Neuron (in vitro differentiated cells): ENCODE data around the gene DST.

Source experiments
- H2AFZ ChIP-seq: one replicate; pipeline ENCODE4 v1.6.1; 2013; ENCODE audit warnings: low read depth, mild to moderate bottlenecking, inconsistent platforms, low read length, moderate library complexity
- H3K27me3 ChIP-seq: one replicate; pipeline ENCODE4 v1.6.1; 2013; ENCODE audit warnings: low read length; ENCODE audit not compliant: insufficient read depth
- H3K36me3 ChIP-seq: one replicate; pipeline ENCODE4 v1.6.1; 2013; ENCODE audit warnings: low read length; ENCODE audit not compliant: insufficient read depth
- H3K4me1 ChIP-seq: one replicate; pipeline ENCODE4 v1.6.1; 2013; ENCODE audit warnings: low read length; ENCODE audit not compliant: insufficient read depth
- H3K4me3 ChIP-seq: 2 replicates; pipeline ENCODE4 v1.5.1; 2013; ENCODE audit warnings: mild to moderate bottlenecking, low read length, moderate library complexity
- H3K9me3 ChIP-seq: one replicate; pipeline ENCODE4 v1.6.1; 2013; ENCODE audit warnings: low read length

Gene DST

DNA sequence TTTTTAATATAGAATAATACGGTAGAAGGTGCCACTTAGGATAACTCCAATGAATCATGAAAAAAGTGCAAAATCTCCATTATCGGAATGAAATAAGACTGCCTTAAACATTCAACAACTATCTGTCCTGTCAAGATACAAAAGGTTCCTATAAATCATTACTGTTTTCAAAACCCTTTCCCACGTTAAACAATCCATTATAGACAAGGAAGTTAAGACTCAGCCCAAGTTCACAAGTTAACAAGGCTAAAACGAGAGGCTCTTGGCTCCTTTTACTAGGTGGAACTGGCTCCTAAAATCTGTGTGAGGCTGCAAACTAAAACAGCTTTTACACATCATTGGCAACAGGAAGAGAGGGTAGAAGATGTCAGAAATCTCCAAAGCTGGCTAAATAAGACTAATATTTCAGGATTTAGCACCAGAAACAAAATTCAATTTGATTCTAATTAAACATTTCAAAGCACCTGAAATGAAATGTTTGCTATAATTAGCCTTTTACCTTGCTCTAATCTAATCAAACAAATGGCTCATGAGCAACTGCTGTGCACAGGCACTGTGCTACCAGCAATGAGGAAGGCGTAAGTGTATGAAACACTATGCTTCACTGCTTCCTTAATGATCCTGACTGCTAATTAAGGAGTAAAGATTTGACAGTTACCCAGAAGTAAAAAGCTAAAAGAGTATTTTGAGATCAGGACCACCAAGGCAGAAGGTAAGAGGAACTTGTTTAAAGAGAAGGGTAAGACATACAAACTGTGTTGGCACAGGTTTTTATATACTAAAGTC lies 109.7 kb downstream of the DST start:
- no peaks in the 10 kb centered on the region for H3K27me3 ChIP-seq
- H3K9me3 ChIP-seq = peaks cover 2% of the 10 kb centered on the region
- peaks cover 79% of the 10 kb centered on the region for H3K36me3 ChIP-seq
- no peak overlapping the region for H3K4me3 ChIP-seq
- H2AFZ ChIP-seq = no peak overlapping the region
- no peaks in the 10 kb centered on the region for H3K4me1 ChIP-seq

- Histone ChIP-seq H3K36me3 (peaks cover 89% of the 10 kb centered on the region), H3K4me3 (no peak overlapping the region), H3K27me3 (no peaks in the 10 kb centered on the region), H3K4me1 (no peaks in the 10 kb centered on the region), H3K9me3 (peaks cover 2% of the 10 kb centered on the region), H2AFZ (no peak overlapping the region)
These were observed 110.7 kb downstream of the DST start for GRCh38 chr6:56531839-56532595.

- Histone ChIP-seq H2AFZ (no peak overlapping the region), H3K4me1 (peaks cover 22% of the 10 kb centered on the region), H3K27me3 (no peaks in the 10 kb centered on the region), H3K9me3 (no peaks in the 10 kb centered on the region), H3K36me3 (peaks cover 91% of the 10 kb centered on the region), H3K4me3 (no peak overlapping the region)
These were observed 113.0 kb downstream of the DST start for GRCh38 chr6:56529594-56530191.

- H3K9me3 ChIP-seq = no peaks in the 10 kb centered on the region
- H3K27me3 ChIP-seq = no peaks in the 10 kb centered on the region
- peaks cover 85% of the 10 kb centered on the region for H3K36me3 ChIP-seq
- no peak overlapping the region for H2AFZ ChIP-seq
- H3K4me3 ChIP-seq = no peak overlapping the region
- H3K4me1 ChIP-seq = peaks cover 22% of the 10 kb centered on the region
These were observed 114.3 kb downstream of the DST start for GRCh38 chr6:56528412-56528841.

- peaks cover 85% of the 10 kb centered on the region for H3K36me3 ChIP-seq
These were observed 114.8 kb downstream of the DST start for GRCh38 chr6:56527934-56528333.

GRCh38 chr6:56526860-56527544 lies 115.7 kb downstream of the DST start:
- Histone ChIP-seq H3K27me3 (no peaks in the 10 kb centered on the region), H3K36me3 (peaks cover 85% of the 10 kb centered on the region), H2AFZ (no peak overlapping the region), H3K9me3 (no peaks in the 10 kb centered on the region), H3K4me3 (no peak overlapping the region), H3K4me1 (peaks cover 22% of the 10 kb centered on the region)

More at GRCh38 chr6:56527934-56528333, 114.8 kb downstream of the DST start:
- Histone ChIP-seq H2AFZ (no peak overlapping the region), H3K4me3 (no peak overlapping the region), H3K4me1 (peaks cover 22% of the 10 kb centered on the region), H3K9me3 (no peaks in the 10 kb centered on the region), H3K27me3 (no peaks in the 10 kb centered on the region)

DNA sequence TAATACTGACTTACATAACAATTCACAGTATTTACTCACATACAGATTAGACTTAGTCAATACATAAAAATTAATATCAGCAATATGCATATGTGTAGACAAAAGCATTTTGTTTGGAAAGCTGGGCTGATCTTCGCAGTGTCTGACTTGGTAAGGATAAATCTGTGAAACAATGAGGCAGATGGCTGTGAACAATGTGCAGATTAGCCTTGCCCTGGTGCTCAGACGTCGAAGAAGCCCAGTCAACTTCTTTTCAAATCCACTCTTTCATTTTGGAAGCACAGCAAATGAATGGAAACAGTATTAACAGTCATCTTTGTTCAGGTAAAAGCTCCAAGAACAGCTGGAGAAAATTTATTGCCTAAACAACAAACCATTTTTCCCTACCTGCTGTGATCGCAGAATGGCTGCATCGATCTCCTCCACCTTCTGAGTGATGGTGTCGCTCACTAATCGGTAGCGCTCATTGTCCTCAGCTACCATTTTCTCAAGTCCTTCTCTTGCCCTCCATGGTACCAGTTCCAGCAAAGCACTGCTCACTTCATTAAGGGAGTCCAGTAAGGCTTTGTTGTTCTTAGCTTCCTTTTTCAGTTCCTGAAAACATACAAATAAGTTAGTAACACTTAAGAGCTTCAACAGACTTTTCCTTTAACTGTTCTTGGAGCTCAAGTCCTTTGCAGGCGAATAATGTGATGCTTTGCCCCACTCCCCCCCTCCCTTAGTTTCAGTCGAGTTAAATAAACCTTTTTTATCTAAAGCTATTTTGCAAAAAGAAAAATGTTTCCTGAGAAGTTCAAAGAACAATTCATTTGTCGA lies 116.5 kb downstream of the DST start:
- H3K4me1 ChIP-seq = peaks cover 22% of the 10 kb centered on the region

GRCh38 chr6:56524891-56525703 lies 117.6 kb downstream of the DST start:
- no peak overlapping the region for H2AFZ ChIP-seq
- no peak overlapping the region for H3K4me3 ChIP-seq
- H3K4me1 ChIP-seq = peaks cover 22% of the 10 kb centered on the region
- H3K36me3 ChIP-seq = peaks cover 73% of the 10 kb centered on the region
- no peaks in the 10 kb centered on the region for H3K9me3 ChIP-seq
- no peaks in the 10 kb centered on the region for H3K27me3 ChIP-seq

More for the DNA sequence above, 116.5 kb downstream of the DST start:
- H2AFZ ChIP-seq = no peak overlapping the region
- no peaks in the 10 kb centered on the region for H3K9me3 ChIP-seq
- peaks cover 79% of the 10 kb centered on the region for H3K36me3 ChIP-seq
- H3K27me3 ChIP-seq = no peaks in the 10 kb centered on the region
- H3K4me3 ChIP-seq = no peak overlapping the region

DNA sequence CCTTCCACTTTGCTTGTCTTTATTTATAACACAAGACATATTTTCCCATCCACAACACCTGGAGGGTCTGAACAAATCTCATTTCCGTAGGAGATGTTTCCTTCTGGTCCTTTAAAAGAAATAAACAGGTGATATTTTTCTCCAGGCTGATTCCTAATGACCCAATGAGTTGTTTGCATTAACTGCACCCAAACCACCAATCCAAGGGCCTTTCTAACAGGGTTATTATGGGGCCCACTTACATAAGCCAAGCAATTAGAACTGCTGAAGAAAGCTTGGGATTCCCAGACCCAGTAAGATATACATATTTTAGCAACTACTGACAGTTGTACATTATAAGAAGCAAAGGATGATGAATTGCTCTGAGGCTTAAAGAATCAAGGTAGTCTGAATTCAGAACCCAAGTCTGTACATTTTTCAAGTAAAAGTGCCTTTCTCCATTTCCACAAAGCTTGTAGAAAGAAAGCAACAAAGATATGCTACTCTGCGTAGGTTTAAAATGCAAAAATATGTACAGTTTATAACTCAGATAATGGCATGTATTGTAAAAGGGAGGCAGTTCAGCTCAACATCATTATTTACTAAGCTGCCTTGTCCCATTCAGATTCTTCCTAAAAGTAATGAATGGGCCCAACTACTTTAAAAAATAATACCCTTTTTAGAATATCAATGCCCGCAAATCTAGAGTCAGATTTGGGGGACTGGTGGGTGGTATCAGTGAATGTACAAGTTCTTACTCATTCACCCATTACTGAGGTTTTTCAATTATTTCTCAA lies 120.0 kb downstream of the DST start:
- Histone ChIP-seq H3K4me1 (peaks cover 22% of the 10 kb centered on the region), H3K4me3 (no peak overlapping the region), H2AFZ (no peak overlapping the region), H3K9me3 (peaks cover 5% of the 10 kb centered on the region), H3K36me3 (peaks cover 63% of the 10 kb centered on the region), H3K27me3 (no peaks in the 10 kb centered on the region)

GRCh38 chr6:56521976-56522375 lies 120.7 kb downstream of the DST start:
- peaks cover 22% of the 10 kb centered on the region for H3K4me1 ChIP-seq
- H3K27me3 ChIP-seq = no peaks in the 10 kb centered on the region
- peaks cover 63% of the 10 kb centered on the region for H3K36me3 ChIP-seq
- no peak overlapping the region for H2AFZ ChIP-seq
- H3K4me3 ChIP-seq = no peak overlapping the region
- peaks cover 5% of the 10 kb centered on the region for H3K9me3 ChIP-seq

- no peak overlapping the region for H2AFZ ChIP-seq
- no peak overlapping the region for H3K4me3 ChIP-seq
- no peaks in the 10 kb centered on the region for H3K27me3 ChIP-seq
- peaks cover 61% of the 10 kb centered on the region for H3K36me3 ChIP-seq
- H3K4me1 ChIP-seq = peaks cover 18% of the 10 kb centered on the region
- H3K9me3 ChIP-seq = peaks cover 5% of the 10 kb centered on the region
These were observed 121.2 kb downstream of the DST start for GRCh38 chr6:56521454-56521853.
